ENCODE data around the gene NCKAP5.

- TF ChIP-seq CTCF (IDR thresholded peaks at IDR 0.05 in 4 of 5, conservative IDR thresholded peaks at IDR 0.05 in 1 of 5) (no peak), POLR2A (IDR thresholded peaks at IDR 0.05) (no peak)
Measured at GRCh38 chr2:132636346-132636745, 931.9 kb downstream of the NCKAP5 start.
